HG03064 (cell line): ENCODE data around the gene SLC30A1.
"Not testable (repeated sequence)": the region's sequence is repeated elsewhere in the genome, so short reads cannot be mapped to it uniquely, and the experiment has no call there.

Source experiments
- ATAC-seq: cut with Tn5 transposase; IDR thresholded peaks from one replicate; pipeline ENCODE4 v1.9.1; 2021; ENCODE audit warnings: low read depth; ENCODE audit not compliant: unreplicated experiment

The SLC30A1 gene, protein sequence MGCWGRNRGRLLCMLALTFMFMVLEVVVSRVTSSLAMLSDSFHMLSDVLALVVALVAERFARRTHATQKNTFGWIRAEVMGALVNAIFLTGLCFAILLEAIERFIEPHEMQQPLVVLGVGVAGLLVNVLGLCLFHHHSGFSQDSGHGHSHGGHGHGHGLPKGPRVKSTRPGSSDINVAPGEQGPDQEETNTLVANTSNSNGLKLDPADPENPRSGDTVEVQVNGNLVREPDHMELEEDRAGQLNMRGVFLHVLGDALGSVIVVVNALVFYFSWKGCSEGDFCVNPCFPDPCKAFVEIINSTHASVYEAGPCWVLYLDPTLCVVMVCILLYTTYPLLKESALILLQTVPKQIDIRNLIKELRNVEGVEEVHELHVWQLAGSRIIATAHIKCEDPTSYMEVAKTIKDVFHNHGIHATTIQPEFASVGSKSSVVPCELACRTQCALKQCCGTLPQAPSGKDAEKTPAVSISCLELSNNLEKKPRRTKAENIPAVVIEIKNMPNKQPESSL

DNA sequence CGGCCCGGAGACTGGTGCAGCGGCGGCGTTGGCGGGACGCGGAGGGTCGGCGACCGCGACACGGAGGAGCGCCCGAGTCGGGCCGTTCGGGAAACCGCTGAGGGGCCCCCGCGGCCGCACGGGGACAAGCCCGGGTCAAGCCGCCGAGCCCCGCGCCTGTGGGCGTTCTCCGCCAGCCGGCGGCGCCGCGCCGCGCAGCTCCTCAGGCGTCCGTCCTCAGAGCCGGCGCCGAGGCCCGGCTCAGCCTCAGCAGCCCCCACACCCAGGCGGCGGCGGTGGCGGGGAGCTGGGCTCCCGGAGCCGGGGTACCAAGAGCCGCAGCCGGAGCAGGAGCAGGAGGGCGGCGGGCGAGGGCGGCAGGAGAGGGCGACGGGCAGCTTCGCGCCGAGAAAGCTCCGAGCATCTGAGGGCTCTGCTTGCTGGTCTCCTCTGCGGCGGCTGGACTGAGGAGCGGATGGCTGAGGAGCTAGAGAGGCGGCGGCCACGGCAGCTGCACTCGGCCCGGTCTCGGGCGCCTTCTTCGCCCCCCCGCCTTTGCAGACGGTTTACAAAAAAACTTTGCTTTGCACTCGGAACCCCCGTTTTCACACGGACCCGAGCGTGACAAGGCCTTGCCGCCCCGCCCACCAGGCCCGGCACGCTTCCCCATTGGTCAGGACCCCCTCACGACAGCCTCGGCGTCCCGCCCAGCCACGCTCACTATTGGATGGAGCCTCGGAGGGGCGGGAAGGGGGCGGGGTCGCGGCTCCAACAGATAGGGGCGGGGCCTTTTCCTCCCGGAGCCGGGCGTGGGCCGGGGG is at the start of gene SLC30A1:
Gene SLC30A1 (minus strand): TSS at position 522 of the 800 bp plus-strand sequence. CDS start 549 bp downstream, outside the sequence.
- peak; percentile 83 for ATAC-seq

DNA sequence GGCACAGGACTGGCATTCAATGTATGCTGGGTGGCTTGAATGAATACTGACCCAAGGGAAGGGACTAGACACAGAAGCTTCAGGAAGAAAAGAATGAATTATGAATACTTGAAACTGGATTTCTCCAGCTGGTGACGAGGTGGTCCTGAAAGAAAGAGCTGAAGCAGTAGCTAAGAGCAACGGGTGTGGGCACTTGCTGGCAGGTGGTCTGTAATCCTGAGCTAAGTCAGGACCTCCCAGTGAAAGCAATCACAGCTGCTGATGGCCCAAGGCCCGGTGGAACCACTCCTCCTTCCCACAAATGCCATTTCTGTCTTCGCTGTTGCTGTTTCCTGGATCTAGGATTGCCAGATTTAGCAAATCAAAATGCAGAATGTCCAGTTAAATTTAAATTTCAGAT is 49.5 kb upstream of the SLC30A1 start:
- ATAC-seq = no peak

DNA sequence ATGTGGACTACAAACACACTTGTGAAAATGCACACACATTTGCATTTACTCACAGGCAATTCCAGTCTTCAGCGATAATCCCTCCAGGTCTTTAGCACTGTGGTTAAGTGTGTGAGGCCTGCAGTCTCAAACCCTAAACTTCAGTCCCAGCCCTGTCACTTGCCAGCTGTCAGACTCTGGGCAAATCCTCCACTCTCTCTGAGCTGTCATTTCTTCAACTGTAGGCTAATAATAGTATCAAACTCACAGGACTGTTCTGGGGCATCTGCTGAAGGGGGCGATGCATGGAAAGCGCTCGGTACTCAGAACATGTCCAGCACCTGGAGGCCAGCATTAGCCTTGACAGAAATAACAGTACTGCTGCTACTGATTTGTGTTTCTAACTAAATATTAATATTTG is 48.3 kb upstream of the SLC30A1 start:
- ATAC-seq = no peak

DNA sequence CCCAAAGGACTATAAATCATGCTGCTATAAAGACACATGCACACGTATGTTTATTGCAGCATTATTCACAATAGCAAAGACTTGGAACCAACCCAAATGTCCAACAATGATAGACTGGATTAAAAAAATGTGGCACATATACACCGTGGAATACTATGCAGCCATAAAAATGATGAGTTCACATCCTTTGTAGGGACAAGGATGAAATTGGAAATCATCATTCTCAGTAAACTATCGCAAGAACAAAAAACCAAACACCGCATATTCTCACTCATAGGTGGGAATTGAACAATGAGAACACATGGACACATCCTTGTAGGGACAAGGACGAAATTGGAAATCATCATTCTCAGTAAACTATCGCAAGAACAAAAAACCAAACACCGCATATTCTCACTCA is 46.9 kb upstream of the SLC30A1 start:
- ATAC-seq = not testable (repeated sequence)

DNA sequence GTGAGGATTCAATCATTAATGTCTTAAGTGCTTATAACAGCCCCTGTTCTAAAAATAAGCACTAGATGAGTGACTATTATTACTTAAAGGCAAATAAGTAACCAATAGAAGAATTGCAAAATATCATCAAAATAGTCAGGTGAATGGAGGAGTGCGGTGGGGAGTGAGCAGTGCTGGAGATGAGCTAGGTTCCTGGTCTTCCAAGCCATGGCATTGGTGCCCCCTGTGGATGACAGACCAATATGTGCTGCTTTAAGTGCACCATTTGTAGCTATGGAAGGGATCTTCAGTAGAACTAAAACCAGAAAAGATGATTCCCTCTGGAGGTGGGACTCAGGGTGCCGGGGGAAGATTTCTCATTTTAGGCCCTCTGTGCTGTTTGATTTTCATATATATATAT is 46.1 kb upstream of the SLC30A1 start:
- ATAC-seq = no peak

DNA sequence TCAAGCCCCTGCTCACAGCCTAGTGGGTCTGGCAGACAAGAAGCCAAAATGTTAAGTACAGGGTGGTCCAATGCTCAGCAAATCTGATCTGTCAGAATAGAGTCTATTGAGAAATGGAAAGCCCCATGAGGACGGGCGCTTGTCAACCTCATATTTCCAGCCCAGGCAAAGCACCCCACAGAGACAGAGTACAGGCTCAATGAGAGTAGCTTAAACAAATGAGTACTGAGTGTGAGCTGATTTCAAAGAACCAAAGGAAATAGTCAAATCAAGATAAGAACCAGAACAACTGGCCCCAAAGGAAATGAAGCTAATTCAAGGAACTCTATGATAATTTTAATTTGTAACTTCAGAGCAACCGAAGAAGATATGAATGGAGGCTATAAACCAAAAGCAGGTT is 44.6 kb upstream of the SLC30A1 start:
- no peak for ATAC-seq

DNA sequence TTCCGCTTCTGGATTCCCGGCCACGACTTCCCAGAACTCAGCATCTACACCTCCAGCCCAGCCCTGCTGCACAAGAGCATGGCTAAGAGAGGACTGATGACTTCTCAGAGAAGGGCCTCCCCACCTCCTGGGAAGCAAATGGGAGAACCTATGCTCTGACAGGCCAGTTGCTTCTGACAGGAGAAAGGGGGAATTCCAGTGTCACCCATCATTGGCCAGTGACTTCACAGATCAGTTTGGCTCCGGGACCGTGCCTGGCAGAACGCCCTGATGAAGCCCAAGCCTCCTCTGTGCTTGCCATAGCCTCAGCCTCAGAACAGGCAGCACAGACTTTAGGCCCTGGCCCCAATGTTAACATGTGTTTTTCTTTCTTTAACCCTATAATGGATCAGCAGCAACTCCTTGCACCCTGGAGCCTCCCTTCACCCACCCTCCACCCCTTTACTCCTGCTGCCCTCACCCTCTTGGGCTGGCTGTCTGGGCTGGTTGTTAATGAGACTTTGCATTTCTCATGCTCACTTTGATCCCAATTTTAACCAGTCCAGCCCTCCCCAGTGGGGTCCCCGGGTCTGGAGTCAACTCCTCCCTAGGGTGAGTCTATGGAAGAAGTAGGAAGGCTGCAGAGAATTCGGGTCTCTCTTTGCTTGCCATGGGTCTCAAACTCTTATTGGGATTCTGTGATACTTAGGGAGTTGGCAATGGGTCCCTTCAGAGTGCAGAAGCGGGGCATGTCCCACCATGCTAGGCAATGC is 42.7 kb upstream of the SLC30A1 start:
- no peak for ATAC-seq

DNA sequence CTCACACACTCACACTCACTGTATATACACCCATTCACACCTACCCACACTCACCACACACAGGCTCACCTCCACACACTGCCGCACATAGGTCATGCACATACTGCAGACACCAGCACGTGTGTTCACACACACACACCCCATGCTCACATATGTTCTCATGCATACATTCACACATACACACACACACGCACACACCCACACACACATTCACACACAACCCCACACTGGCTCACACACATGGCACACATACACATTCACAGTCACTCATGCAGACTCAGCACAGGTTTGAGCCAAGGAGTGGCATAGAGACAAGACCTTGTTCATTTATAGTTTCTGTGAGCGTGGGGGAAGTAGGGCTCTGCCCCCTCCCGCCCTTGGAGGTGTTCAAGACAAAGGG is 41.1 kb upstream of the SLC30A1 start:
- ATAC-seq = no peak

DNA sequence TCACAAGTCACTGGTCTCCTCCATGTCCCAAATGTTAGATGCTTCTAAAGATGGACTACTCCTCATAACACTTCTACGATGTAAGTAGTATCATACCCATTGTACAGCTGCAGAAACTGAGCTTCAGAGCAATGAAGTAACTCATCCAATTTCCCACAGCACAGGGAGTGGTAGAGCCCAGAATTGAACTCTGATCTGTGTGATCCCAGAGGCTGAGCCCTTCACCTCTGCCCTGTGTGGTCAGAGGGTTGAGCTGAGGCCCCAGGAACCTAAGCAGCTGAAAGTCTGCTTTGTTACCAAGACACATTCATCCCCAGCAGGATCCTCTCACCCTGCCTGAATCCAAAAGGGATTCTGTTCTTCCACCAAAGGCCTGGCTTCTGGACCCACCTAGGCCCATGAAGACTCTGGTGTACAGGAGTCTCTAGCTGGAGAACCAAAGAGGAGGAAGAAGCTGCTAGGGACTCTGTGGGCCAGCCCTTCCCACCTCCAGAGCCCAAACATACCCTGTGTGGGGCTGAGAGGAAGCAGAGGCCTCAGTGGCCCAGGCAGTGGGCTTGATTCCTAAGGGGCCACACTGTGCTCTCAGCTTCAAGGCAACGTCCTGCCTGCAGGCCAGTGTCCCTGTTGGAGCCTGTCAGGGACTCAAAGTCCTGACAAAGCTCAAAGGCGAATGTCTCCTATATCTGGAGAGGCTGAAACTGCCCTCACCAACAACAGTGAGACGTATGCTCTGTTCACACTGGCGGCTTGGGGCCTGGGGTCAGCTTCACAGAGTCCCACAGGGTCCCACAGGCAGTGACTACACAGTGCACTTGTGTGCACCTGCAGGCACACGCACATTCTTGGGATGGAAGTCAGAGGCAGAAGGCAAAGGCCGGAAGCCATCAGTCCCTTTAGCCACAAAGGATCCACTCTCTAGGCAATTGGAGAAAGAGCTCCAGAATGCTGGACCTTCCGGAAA is 40.4 kb upstream of the SLC30A1 start:
- ATAC-seq = no peak

DNA sequence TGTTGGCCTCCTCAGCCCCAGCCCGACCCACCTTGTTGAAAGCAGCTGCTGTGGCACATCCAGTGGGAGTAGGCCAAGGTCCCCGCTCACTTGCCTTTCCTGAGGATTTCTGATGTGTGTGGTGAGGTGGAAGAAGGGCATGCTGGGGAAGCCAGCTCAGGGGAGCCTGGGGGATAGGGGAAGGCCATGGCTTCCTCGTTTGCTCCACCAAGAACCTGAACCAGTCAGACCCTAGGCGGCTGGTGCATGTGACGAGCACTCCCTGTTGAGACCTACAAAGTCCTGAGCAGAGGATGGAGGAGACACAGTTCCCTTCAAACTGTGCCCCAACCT is 38.0 kb upstream of the SLC30A1 start:
- no peak for ATAC-seq

DNA sequence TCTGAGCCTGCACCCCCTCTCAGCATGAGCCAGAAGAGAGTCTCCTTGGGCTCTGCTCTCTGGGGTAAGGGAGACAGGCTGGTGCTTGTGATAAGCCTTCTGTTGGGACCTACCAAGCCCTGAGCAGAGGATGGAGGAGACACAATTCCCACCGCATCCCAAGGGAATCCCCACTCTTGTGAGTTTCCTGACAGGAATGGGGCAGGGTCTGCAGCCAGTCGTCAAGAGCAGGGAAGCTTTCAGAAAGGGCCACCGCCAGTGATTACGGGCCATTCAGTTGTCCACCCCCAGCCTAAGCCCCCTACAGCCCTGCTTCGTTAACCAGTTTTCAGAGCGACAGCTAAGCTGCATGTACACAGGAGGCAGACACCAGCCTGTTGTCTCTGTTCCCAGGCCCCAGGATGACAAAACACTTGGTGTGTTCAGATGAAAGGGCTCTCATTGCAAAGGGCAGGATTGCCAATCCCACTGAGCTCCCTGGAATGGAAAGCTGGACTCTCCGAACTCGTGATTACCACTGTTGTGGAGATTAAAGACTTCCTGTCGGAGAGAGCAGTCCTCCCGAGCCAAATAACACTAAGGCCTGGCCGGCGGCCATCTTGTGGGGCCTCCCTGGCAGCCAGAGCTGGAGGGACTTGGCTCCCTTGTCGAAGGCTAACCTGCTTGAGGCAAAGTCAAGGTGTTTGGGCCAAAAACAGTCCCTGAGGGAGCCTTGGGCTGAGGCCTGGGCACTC is 37.4 kb upstream of the SLC30A1 start:
- ATAC-seq = no peak

DNA sequence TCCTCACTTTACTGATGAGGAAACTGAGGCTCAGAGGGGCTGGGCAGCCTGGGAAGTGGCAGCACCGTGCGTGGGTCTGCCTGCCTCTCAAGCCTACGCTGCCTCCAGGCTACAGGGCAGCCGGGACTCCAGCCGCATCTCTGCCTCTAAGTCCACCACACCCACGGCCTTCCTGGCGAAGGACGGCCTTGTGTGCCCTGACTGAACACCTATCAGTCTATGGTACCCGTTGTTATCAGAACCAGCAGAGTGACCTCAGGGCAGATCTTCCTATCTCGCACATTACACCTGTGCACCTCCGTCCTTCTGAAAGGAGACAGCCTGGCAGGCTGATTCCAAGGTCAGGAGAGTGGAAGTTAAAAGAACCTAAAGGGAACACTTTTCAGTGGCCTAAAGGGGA is 35.7 kb upstream of the SLC30A1 start:
- ATAC-seq = no peak

DNA sequence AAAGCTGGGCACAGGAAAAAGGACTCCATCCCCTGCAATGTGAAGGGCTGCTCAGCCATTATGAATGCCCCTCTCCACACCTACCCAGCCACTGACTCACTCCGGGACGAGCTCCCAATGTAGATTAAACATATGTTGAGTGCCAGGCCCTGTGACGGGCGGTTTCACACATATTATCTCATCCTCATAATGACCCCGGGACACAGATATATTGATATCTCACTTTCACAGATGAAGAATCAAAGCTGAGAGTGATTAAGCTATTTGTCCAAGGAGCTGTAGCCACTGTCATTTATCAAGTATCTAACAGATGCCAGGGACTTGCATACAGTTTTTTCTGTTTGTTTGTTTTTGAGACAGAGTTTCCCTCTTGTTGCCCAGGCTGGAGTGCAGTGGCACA is 35.0 kb upstream of the SLC30A1 start:
- ATAC-seq = no peak

DNA sequence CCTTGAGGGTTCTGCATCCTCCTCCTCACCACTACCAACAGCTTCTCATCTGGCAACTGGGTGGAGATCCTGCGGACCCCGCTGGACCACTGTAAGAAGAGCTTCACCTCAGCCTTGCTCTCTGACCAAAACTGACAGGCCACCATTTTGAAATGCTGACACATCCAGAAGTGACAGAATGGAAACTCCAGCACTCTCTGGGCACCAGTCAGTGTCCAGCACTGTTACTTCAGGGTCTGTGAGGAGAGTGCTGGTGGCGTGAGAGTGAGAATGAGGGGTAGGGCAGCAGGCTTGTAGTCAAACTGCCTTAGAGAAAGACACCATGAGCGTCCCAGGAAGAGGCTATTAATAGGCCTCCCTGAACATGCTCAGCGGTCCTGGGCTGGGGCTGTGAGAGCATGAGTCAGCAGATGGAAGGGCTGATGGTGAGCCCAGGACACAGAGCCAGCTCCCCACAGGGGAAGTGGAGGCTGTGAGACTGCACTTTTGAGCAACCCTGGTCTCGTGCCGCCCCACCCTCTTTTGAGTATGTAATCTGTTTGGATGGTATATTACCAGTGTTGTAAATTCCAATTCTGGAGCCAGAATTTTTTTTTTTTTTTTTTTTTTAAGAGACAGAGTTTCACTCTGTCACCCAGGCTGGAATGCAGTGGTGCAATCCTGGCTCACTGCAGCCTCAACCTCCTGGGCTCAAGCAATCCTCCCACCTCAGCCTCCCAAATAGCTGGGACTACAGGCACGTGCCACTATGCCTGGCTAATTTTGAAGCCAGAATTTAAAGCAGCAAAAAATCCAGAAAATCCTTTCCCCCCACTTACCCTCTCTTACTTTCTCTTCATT is 34.4 kb upstream of the SLC30A1 start:
- ATAC-seq = no peak

DNA sequence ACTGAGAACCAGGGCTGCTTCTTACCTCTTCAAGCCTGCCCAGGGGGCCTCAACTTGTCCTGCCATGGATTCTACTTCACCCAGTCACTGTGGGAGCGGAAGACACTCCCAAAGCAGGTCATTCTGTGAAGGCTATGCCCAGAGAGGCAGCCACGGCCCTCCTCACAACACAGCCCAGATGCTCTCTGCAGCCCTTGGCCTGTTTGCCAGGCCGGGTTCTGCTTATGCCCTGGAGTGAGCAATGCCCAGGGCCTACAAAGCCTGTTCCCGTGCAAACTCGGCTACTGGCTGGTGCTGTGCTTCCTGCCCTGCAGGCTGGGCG is 33.8 kb upstream of the SLC30A1 start:
- ATAC-seq = no peak

DNA sequence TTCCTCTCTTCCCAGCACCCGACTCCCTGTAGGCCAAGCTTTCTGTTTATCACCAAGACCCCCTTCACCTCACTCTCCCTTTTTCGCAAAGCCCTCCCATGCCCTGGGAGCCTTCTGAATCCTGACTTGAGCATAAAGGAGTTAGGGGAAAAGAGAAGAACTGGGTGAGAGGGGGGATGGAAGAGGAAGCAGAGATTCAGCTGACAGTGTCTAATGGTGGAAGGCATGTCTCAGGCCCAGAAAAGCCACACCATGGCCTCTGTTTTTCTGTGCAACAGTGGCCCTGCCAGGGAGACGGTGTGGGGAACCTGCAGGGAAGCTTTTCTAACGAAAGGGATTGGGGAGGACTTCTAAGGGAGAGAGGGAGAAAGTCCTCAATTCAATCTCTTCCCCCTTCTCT is 32.9 kb upstream of the SLC30A1 start:
- ATAC-seq = no peak

DNA sequence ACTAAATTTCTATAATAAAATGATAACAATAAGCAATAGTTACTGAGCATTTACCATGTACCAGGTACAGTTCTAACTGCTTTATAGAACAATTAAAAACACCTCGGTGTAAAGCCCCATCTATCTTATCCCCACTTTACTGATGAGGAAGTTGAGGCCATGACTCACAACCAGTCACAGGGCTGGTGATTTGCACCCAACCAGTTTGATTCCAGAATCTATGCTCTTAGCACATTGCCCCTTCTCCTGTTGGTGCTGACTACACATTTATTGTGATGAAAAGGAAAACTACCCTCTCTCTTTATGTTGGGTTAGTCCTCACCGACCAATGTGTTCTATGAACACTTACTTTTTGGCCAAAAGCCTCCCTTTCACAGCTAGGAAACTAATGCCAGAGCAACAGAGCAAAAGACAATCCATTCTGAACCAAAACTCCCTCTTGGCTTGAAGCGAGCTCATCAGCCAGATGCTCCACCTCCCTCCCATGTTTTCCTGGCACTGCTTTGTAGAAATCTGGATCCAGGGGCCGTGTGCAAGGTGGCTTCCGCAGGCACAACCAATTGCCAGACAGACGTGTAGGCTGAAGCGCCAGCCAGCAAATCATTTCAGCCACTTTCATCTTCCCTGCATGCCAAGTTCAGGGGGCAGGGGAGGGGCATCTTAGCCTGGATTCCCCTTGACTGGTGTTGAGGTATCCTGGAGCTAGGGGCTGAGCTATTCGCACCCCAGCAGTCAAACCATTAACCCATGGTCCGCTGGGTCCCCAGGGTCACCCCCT is 32.0 kb upstream of the SLC30A1 start:
- no peak for ATAC-seq
